GM13977 (cell line): Measurements from ENCODE around the gene CHST11.

Experiments
- DNase-seq: peaks from one replicate; pipeline ENCODE4 v3.0.0; 2012; ENCODE audit warnings: low spot score
- CTCF ChIP-seq: IDR thresholded peaks from 2 replicates; pipeline ENCODE4 v1.5.1; 2012; ENCODE audit warnings: mild to moderate bottlenecking, control low read depth; ENCODE audit not compliant: insufficient read depth; ENCODE audit errors: extremely low read depth, missing control alignments
- in situ Hi-C: fragments of 300-500 bp; cut with MboI; formaldehyde crosslinking; loops from one replicate; pipeline ENCODE4 v1.12.0; 2022; ENCODE audit warnings: low sequenced_read_pairs, low pct_unique_long_range_greater_than_20kb, mixed read lengths, inconsistent platforms; ENCODE audit not compliant: unreplicated experiment

The CHST11 gene

GRCh38 chr12:104620837-104621531 lies 164.2 kb downstream of the CHST11 start:
- in situ Hi-C loops, result no loop called here
- TF ChIP-seq CTCF, result no peak
- no peak for DNase-seq

DNA sequence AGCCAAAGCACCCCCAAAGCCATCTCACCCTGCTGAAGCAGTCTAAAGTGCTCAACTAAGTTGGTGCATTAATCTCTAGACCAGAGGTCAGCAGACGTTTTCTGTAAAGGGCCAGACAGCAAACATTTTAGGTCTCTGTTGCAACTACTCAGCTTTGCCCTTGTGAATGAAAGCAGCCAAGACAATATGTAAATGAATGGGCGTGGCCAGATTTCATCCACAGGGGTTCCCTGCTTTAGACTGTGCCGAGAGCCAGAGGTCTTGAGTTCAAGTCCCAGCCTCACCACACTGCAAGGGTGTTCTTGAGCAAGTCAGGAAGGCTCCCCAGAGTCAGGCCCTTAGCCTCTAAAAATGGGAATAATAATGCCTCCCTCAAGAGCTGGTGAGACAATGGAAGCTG lies 166.2 kb downstream of the CHST11 start:
- DNase-seq, result no peak
- TF ChIP-seq CTCF, result no peak
- in situ Hi-C loops, result no loop called here

GRCh38 chr12:104623883-104624282 lies 167.1 kb downstream of the CHST11 start:
- in situ Hi-C loops, result no loop called here
- no peak for DNase-seq
- no peak for TF ChIP-seq CTCF

DNA sequence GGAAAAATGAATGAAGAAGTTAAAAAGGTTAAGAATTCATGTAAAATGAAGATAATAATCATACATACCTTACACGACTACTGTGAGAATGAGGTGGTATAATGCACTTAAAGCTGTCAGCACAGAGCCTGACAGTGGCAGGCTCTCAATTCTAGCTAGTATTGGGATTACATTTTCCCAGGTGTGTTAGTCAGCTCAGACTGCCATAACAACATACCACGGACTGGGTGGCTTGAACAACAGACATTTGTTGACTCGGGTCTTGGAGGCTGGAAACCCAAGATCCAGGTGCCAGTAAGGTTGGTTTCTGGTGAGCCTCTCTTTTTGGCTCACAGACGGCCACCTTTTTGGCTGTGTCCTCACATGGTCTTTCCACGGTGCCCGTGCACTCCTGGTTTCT lies 167.8 kb downstream of the CHST11 start:
- TF ChIP-seq CTCF, result no peak
- in situ Hi-C loops, result no loop called here

DNA sequence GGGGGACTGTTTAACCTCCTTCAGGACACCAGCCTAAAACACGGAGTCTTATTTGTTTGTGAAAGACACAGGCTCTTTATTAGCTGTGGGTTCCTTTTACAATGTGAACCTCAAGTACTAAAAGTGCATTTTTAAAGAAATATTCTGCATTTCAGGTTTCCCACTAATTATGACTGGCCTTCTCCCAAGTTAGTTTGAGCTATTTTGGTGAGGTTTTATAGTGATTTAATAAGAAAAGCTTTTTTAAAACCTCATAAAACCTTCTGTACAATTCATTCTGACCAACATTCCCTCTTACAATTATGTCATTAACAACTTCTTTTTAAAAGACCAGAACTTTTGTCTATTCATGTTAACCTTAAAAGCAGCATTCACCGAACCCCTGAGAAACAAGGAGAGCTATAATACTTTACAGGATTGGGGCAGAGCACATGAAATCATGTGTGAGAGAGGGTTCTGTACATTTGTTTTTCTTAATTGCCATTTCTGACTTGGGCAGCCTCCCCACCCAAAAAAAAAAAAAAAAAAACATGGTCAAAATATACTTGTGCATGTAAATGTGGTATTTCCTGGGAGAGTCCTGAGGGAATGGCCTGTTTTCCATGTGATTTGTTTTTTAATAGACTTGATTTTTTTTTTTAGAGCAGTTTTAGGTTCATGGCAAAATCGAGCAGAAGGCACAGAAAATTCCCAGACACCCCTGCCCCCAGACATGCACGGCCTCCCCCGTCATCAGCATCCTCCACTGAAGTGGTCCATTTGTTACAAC lies 169.5 kb downstream of the CHST11 start:
- no peak for DNase-seq
- in situ Hi-C loops, result no loop called here
- TF ChIP-seq CTCF, result no peak

More for the DNA sequence above, 167.8 kb downstream of the CHST11 start:
- DNase-seq, result no peak

DNA sequence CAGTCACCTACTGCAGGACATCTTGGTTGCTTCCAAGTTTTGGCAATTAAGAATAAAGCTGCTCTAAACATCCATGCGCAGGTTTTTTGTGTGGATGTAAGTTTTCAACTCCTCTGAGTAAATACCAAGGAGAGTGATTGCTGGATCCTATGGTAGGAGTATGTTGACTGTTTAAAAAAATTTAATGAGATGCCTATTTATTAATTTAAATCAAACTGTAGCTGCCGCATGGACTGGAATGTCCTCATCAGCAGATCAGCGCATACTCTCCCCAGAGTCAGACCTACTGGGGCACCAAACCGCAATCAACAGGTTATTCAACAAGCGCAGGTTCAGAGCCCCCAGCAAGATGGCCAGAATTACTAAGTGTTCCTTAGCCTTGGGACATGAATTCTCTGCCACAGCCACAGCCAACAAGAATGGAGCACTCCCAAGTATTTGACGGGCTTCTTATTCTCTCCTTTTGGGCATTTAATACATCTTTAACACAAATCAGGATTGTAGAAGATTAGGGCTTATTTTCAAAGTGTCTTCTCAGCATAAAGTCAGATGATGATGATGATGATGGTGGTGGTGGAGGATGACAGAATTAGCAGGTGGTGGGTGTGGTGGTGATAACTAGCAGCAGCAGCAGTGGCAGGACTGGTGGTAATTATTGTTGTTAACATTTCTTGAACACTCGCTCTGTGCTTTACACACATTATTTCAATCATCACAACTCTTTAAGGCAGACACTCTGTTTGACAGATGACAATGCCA lies 170.7 kb downstream of the CHST11 start:
- no peak for DNase-seq
- in situ Hi-C loops, result no loop called here
- no peak for TF ChIP-seq CTCF
